ENCODE data around the gene LILRA1. TPM values are rescaled to one million over a fixed set of nuclear protein-coding genes. Genes with fewer than 3 reads are reported as not detected.
"Not testable (repeated sequence)": the region's sequence is repeated elsewhere in the genome, so short reads cannot be mapped to it uniquely, and the experiment has no call there.

LILRA1 gene
- total RNA-seq, 4 donors from 2014 or later = 0.23 to 2.0 (median 0.47) TPM

GRCh38 chr19:54560881-54561385 lies 32.5 kb upstream of the LILRA1 start:
- no peaks in the 10 kb centered on the region for H3K9me3 ChIP-seq
- H3K36me3 ChIP-seq = no peaks in the 10 kb centered on the region
- 85% methylated on average over 11 of the region's 11 CpGs for WGBS
- no peaks in the 10 kb centered on the region for H3K4me1 ChIP-seq
- intact Hi-C loops (cut with DNase I) = no loop called here
- no peak overlapping the region for H3K27ac ChIP-seq (replicated peaks in 1 of 4)
- TF ChIP-seq CTCF (IDR thresholded peaks at IDR 0.05) (no peak), EP300 (IDR thresholded peaks at IDR 0.05) (no peak), POLR2A (IDR thresholded peaks at IDR 0.05; ENCODE audit: low read depth) (no peak), POLR2AphosphoS5 (IDR thresholded peaks at IDR 0.05) (no peak)
- peaks cover 0 to 48% (median 0%) of the 10 kb centered on the region in 4 donors for H3K27me3 ChIP-seq
- peak; percentile 79 for DNase-seq (ENCODE audit: extremely low spot score)
- no peak overlapping the region for H3K4me3 ChIP-seq

GRCh38 chr19:54561840-54562239 lies 31.6 kb upstream of the LILRA1 start:
- Histone ChIP-seq H3K27ac (replicated peaks in 1 of 4) (no peak overlapping the region), H3K36me3 (no peaks in the 10 kb centered on the region), H3K9me3 (no peaks in the 10 kb centered on the region), H3K4me1 (no peaks in the 10 kb centered on the region), H3K4me3 (no peak overlapping the region), H3K27me3 (peaks cover 0 to 50% (median 0%) of the 10 kb centered on the region in 4 donors)
- WGBS = 74% methylated on average over 14 of the region's 14 CpGs
- DNase-seq (ENCODE audit: extremely low spot score) = peak; percentile 42
- intact Hi-C loops (cut with DNase I) = no loop called here
- TF ChIP-seq EP300 (IDR thresholded peaks at IDR 0.05) (no peak), CTCF (IDR thresholded peaks at IDR 0.05) (no peak), POLR2A (IDR thresholded peaks at IDR 0.05; ENCODE audit: low read depth) (no peak), POLR2AphosphoS5 (IDR thresholded peaks at IDR 0.05) (no peak)

- 87% methylated on average over 6 of the region's 6 CpGs for WGBS
- H3K36me3 ChIP-seq; H3K4me3 ChIP-seq; DNase-seq (ENCODE audit: extremely low spot score); H3K27ac ChIP-seq (replicated peaks in 1 of 4); intact Hi-C loops (cut with DNase I); H3K9me3 ChIP-seq; H3K4me1 ChIP-seq: not testable (repeated sequence)
- peaks cover 0 to 44% (median 0%) of the 10 kb centered on the region in 4 donors for H3K27me3 ChIP-seq
Observed at GRCh38 chr19:54563206-54563605, 30.2 kb upstream of the LILRA1 start.

- TF ChIP-seq POLR2A (IDR thresholded peaks at IDR 0.05; ENCODE audit: low read depth) = no peak
- no peak for TF ChIP-seq POLR2AphosphoS5 (IDR thresholded peaks at IDR 0.05)
- TF ChIP-seq EP300 (IDR thresholded peaks at IDR 0.05) = no peak
- TF ChIP-seq CTCF (IDR thresholded peaks at IDR 0.05) = no peak
- H3K36me3 ChIP-seq = no peaks in the 10 kb centered on the region
- intact Hi-C loops (cut with DNase I) = no loop called here
- H3K4me3 ChIP-seq = no peak overlapping the region
- no peaks in the 10 kb centered on the region for H3K9me3 ChIP-seq
- H3K27me3 ChIP-seq = peaks cover 0 to 28% (median 0%) of the 10 kb centered on the region in 4 donors
- peak; percentile 78 for DNase-seq (ENCODE audit: extremely low spot score)
- no peak overlapping the region for H3K27ac ChIP-seq (replicated peaks in 1 of 4)
- 72% methylated on average over 3 of the region's 3 CpGs for WGBS
- H3K4me1 ChIP-seq = no peaks in the 10 kb centered on the region
Observed at GRCh38 chr19:54570316-54570715, 23.1 kb upstream of the LILRA1 start.

- H3K27me3 ChIP-seq = peaks cover 0 to 40% (median 0%) of the 10 kb centered on the region in 4 donors
- intact Hi-C loops (cut with DNase I); H3K36me3 ChIP-seq; H3K4me1 ChIP-seq; H3K27ac ChIP-seq (replicated peaks in 1 of 4); H3K4me3 ChIP-seq; H3K9me3 ChIP-seq: not testable (repeated sequence)
- DNase-seq (ENCODE audit: extremely low spot score) = peak; percentile 80
- WGBS = 53% methylated on average over 13 of the region's 17 CpGs
Observed at GRCh38 chr19:54571715-54572615, 21.5 kb upstream of the LILRA1 start.

Measured in esophagus muscularis mucosa (tissue), 4 donors.